ENCODE results near the gene CCDC182.

Gene CCDC182

DNA sequence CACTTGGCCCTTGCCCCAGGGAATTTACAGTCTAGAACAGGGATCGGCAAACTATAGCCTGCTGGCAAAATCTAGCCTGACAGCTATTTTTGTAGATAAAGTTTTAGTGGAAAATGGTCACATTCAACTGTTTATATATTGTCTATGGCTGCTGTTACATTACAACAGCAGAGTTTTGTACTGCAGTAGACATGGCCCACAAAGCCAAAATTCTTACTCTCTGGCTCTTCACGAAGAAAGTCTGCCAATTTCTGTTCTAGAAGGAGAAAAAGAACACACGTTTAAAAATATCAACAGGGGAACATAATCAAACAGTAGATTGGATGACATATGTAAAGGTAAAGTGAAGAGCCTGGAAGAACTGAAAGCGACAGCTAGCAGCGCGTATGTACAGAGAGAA is 33.2 kb upstream of the CCDC182 start:
- Histone ChIP-seq H3K4me3 (ENCODE audit: insufficient read depth, low read depth, low read length) (no peak overlapping the region), H3K27me3 (ENCODE audit: control insufficient read depth, insufficient read depth, low read length, poor library complexity, severe bottlenecking) (no peaks in the 10 kb centered on the region), H3K4me1 (ENCODE audit: control insufficient read depth, insufficient read depth, low read length) (peaks cover 16% of the 10 kb centered on the region), H3K36me3 (ENCODE audit: control insufficient read depth, insufficient read depth, low read length) (no peaks in the 10 kb centered on the region), H3K9me3 (ENCODE audit: control insufficient read depth, low read length) (no peaks in the 10 kb centered on the region), H3K27ac (ENCODE audit: insufficient read depth, low read depth, low read length, poor library complexity, severe bottlenecking) (no peak overlapping the region)
- WGBS, 2 experiments: 95 to 96% methylated on average over 6 of the region's 6 CpGs

DNA sequence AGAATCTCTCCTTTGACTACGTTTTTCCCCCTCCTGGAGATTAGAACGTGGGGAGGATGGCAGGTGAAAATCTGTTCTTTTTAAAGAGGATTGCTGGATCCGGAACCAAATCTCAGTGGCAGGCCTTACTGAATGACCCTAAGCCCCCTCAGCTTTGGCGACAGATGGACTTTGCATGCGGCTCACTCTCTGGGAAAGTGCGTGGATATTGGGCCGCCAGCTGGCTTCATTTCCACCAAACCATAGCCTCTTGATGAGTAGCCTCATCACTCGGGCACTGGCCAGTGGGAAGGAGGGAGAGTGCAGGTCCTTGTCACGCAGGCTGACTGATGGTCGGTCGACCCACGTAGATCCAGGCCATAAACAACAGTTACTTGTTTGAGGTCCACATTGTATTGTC is 31.3 kb upstream of the CCDC182 start:
- Histone ChIP-seq H3K9me3 (ENCODE audit: control insufficient read depth, low read length) (no peaks in the 10 kb centered on the region), H3K36me3 (ENCODE audit: control insufficient read depth, insufficient read depth, low read length) (no peaks in the 10 kb centered on the region), H3K4me1 (ENCODE audit: control insufficient read depth, insufficient read depth, low read length) (peaks cover 3% of the 10 kb centered on the region), H3K27me3 (ENCODE audit: control insufficient read depth, insufficient read depth, low read length, poor library complexity, severe bottlenecking) (no peaks in the 10 kb centered on the region), H3K4me3 (ENCODE audit: insufficient read depth, low read depth, low read length) (no peak overlapping the region), H3K27ac (ENCODE audit: insufficient read depth, low read depth, low read length, poor library complexity, severe bottlenecking) (no peak overlapping the region)
- 91 to 96% methylated on average over 12 of the region's 12 CpGs for WGBS, 2 experiments

DNA sequence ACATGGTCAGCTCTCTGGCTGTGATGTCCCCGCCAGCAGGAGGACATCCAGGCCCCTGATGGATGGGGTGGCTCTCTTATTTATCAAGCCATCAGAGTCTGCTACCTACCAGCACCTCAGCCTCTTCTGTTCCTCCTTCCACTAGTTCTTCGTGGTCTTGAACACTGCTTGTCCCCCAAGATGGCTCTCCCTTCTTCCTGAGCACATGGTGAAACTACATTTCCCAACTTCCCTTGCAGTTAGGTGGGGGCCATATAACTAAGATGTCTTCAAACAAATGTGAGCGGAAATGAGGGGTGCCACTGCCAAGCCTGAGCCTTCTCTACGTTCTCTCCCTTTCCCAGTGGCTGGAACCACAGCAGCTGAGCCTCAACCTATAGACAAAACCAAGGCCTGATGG is 29.8 kb upstream of the CCDC182 start:
- Histone ChIP-seq H3K4me1 (ENCODE audit: control insufficient read depth, insufficient read depth, low read length) (no peaks in the 10 kb centered on the region), H3K27ac (ENCODE audit: insufficient read depth, low read depth, low read length, poor library complexity, severe bottlenecking) (no peak overlapping the region), H3K36me3 (ENCODE audit: control insufficient read depth, insufficient read depth, low read length) (no peaks in the 10 kb centered on the region), H3K27me3 (ENCODE audit: control insufficient read depth, insufficient read depth, low read length, poor library complexity, severe bottlenecking) (no peaks in the 10 kb centered on the region), H3K4me3 (ENCODE audit: insufficient read depth, low read depth, low read length) (no peak overlapping the region), H3K9me3 (ENCODE audit: control insufficient read depth, low read length) (no peaks in the 10 kb centered on the region)
- WGBS, 2 experiments: 93 to 94% methylated on average over 4 of the region's 4 CpGs

DNA sequence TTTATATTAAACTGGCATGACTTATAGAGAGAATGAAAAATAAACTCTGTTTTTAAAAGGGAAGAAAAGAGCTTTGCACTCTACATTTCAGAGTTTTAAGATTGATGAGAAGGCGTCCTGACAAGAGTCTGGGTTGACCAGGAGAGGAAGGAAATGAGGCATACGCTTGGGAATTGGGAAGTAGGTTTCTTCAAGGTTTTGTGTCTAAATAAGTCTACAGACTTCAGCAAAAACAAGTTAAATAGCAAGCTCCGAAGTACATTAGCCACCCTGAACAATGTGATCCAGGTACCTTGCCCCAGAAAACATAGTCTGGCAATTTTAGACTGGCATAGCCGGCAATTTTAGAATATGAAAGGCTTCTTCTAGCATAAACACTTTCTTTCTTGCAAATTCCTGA is 28.5 kb upstream of the CCDC182 start:
- H3K4me3 ChIP-seq (ENCODE audit: insufficient read depth, low read depth, low read length): no peak overlapping the region
- no peaks in the 10 kb centered on the region for H3K4me1 ChIP-seq (ENCODE audit: control insufficient read depth, insufficient read depth, low read length)
- no peaks in the 10 kb centered on the region for H3K9me3 ChIP-seq (ENCODE audit: control insufficient read depth, low read length)
- H3K36me3 ChIP-seq (ENCODE audit: control insufficient read depth, insufficient read depth, low read length): no peaks in the 10 kb centered on the region
- no peaks in the 10 kb centered on the region for H3K27me3 ChIP-seq (ENCODE audit: control insufficient read depth, insufficient read depth, low read length, poor library complexity, severe bottlenecking)
- no peak overlapping the region for H3K27ac ChIP-seq (ENCODE audit: insufficient read depth, low read depth, low read length, poor library complexity, severe bottlenecking)
- WGBS, 2 experiments: 95 to 97% methylated on average over 4 of the region's 4 CpGs

DNA sequence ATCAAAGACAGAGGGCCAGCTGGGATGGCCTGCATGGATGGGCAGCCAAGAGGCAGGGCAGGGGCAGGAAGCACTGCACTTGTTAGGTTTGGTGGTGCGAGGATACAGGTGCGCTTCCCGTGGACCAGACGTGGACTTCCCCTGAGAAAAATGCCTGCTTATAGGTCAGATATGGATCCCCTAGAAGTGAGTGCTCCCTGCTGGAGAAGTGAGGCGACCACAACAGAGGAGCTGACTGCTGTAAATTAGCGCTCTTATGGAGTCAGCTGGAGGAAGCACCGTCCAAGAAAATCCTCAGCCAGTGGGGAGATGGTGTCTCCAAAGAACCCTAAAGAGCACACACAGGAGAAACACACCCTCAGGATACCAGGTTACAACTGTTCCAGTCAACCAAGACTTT is 27.7 kb upstream of the CCDC182 start:
- 83 to 88% methylated on average over 7 of the region's 7 CpGs for WGBS, 2 experiments
- H3K27me3 ChIP-seq (ENCODE audit: control insufficient read depth, insufficient read depth, low read length, poor library complexity, severe bottlenecking): no peaks in the 10 kb centered on the region
- no peaks in the 10 kb centered on the region for H3K9me3 ChIP-seq (ENCODE audit: control insufficient read depth, low read length)
- H3K36me3 ChIP-seq (ENCODE audit: control insufficient read depth, insufficient read depth, low read length): no peaks in the 10 kb centered on the region
- H3K4me3 ChIP-seq (ENCODE audit: insufficient read depth, low read depth, low read length): no peak overlapping the region
- no peak overlapping the region for H3K27ac ChIP-seq (ENCODE audit: insufficient read depth, low read depth, low read length, poor library complexity, severe bottlenecking)
- no peaks in the 10 kb centered on the region for H3K4me1 ChIP-seq (ENCODE audit: control insufficient read depth, insufficient read depth, low read length)

DNA sequence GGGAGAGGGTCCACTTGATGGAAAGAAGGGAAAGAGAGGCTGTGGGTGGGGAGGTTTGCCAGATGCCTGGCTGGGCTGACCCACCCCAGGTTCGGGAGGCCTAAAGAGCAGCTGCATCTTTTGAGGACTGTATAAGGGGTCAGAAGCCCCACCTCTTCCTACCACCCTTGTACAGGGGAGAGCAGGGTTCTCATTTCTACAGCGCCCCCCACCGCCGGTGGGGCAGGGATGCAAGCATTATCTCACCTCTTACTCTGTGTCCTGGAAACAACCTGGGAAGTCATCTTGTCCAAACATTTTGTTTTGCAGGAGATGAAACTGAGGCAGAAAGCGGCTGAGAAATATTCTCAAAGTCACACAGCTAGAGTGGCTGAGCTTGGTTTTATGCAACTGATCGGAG is 22.5 kb upstream of the CCDC182 start:
- no peaks in the 10 kb centered on the region for H3K27me3 ChIP-seq (ENCODE audit: control insufficient read depth, insufficient read depth, low read length, poor library complexity, severe bottlenecking)
- 80 to 87% methylated on average over 6 of the region's 6 CpGs for WGBS, 2 experiments

DNA sequence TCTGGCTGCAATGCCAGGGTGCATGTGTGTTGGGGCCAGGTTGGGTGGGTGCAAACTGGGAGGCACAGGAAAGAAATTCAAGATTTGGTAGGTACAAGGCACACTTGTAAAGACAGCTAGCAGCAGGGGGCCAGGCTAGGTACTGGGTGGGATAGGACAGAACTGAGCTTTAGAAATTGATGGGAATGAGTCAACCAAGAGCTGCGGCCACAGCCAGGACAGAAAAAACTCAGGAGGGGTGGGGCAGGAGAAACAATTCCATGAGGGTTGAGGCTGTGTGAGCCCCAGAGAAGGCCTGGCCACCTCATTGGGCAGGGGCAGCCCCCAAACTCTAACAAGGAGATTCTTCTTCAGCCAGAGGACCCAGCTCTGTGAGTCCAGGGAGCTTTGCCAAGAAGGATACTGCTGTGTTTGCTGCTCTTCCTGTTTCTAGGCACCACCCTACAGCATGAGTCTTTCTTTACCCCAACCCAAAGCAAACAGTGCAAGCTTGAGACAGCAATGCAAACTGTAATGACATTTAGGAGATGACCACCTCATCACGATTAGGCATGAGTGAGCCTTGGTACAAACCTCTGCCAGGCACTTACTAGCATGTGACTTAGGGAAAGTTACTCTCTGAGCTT is 21.3 kb upstream of the CCDC182 start:
- H3K27ac ChIP-seq (ENCODE audit: insufficient read depth, low read depth, low read length, poor library complexity, severe bottlenecking): no peak overlapping the region
- H3K4me1 ChIP-seq (ENCODE audit: control insufficient read depth, insufficient read depth, low read length): peaks cover 20% of the 10 kb centered on the region
- 92 to 96% methylated on average over 2 of the region's 2 CpGs for WGBS, 2 experiments
- no peaks in the 10 kb centered on the region for H3K36me3 ChIP-seq (ENCODE audit: control insufficient read depth, insufficient read depth, low read length)
- no peaks in the 10 kb centered on the region for H3K27me3 ChIP-seq (ENCODE audit: control insufficient read depth, insufficient read depth, low read length, poor library complexity, severe bottlenecking)
- no peaks in the 10 kb centered on the region for H3K9me3 ChIP-seq (ENCODE audit: control insufficient read depth, low read length)
- no peak overlapping the region for H3K4me3 ChIP-seq (ENCODE audit: insufficient read depth, low read depth, low read length)

More for the DNA sequence above, 22.5 kb upstream of the CCDC182 start:
- Histone ChIP-seq H3K27ac (ENCODE audit: insufficient read depth, low read depth, low read length, poor library complexity, severe bottlenecking) (no peak overlapping the region), H3K4me3 (ENCODE audit: insufficient read depth, low read depth, low read length) (no peak overlapping the region), H3K9me3 (ENCODE audit: control insufficient read depth, low read length) (no peaks in the 10 kb centered on the region), H3K4me1 (ENCODE audit: control insufficient read depth, insufficient read depth, low read length) (peaks cover 9% of the 10 kb centered on the region), H3K36me3 (ENCODE audit: control insufficient read depth, insufficient read depth, low read length) (no peaks in the 10 kb centered on the region)

DNA sequence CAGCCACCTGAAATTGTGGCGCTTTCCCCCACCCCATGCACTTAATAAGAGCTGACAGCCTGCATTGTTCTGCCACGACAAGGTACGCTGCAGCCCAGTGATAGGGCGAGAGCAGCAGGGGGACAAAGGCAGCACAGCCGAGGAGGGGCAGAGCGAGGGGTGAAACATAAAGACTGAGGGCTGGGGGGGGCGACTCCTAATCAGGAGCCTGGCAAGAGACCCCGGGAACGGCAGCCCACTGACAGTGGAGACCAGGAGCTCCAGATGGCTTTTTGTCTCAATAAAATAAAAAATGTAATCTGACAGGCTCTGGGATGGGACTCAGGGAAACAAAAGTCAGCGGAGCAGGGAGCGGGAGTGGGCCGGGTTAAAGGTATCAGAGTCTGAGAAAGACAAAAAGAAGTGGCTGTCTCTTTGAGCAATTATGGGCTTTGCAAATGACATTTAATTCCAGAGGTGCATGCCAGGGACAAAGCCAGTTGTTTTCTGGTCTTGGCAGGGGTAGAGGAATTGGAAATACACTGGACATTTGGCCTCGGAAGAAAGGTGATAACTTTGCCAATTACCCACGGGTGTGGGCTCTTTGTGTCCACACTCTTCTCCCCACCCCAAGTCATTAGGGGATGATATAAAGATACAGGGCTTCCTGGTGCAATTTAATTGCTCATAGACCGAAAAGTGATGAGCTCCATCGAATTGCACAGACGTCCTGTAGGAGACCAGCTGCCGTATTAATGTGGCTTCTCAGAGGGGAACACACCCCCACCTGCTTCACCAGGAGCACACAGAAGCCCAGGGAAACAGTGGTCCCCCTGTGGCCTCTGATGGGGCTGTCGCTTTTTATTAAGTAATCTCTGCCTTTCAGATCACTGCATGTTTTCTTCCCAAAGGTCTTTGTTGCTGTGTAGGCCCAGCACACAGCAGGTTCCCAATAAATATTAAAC is 17.6 kb upstream of the CCDC182 start:
- no peaks in the 10 kb centered on the region for H3K36me3 ChIP-seq (ENCODE audit: control insufficient read depth, insufficient read depth, low read length)
- no peaks in the 10 kb centered on the region for H3K9me3 ChIP-seq (ENCODE audit: control insufficient read depth, low read length)
- H3K4me1 ChIP-seq (ENCODE audit: control insufficient read depth, insufficient read depth, low read length): peaks cover 31% of the 10 kb centered on the region
- H3K4me3 ChIP-seq (ENCODE audit: insufficient read depth, low read depth, low read length): peak overlapping the region; percentile 16
- H3K27ac ChIP-seq (ENCODE audit: insufficient read depth, low read depth, low read length, poor library complexity, severe bottlenecking): peak overlapping the region; percentile 74
- WGBS, 2 experiments: 34 to 35% methylated on average over 19 of the region's 19 CpGs
- no peaks in the 10 kb centered on the region for H3K27me3 ChIP-seq (ENCODE audit: control insufficient read depth, insufficient read depth, low read length, poor library complexity, severe bottlenecking)

DNA sequence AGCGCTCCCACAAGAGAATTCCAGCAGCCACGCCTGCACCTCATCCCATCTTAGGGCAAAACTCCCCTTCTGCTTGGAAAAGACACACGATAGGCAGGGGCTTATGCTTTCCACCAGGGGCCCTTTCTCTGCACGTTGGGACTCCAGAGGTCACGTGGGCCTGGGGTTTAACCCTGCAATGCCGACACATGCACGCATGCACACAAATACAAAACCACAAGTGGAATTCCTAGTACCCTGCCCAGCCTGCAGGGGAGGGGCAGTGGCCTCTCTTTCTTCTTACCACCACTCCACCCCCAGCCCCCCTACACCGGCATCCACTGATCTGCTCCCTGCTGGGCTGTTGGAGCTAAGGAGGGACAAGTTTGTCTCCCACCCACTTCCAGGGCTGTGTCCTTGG is 16.8 kb upstream of the CCDC182 start:
- Histone ChIP-seq H3K36me3 (ENCODE audit: control insufficient read depth, insufficient read depth, low read length) (no peaks in the 10 kb centered on the region), H3K27ac (ENCODE audit: insufficient read depth, low read depth, low read length, poor library complexity, severe bottlenecking) (peak overlapping the region; percentile 74), H3K4me3 (ENCODE audit: insufficient read depth, low read depth, low read length) (peak overlapping the region; percentile 16), H3K9me3 (ENCODE audit: control insufficient read depth, low read length) (no peaks in the 10 kb centered on the region), H3K4me1 (ENCODE audit: control insufficient read depth, insufficient read depth, low read length) (peaks cover 40% of the 10 kb centered on the region), H3K27me3 (ENCODE audit: control insufficient read depth, insufficient read depth, low read length, poor library complexity, severe bottlenecking) (no peaks in the 10 kb centered on the region)
- 31 to 32% methylated on average over 8 of the region's 8 CpGs for WGBS, 2 experiments

DNA sequence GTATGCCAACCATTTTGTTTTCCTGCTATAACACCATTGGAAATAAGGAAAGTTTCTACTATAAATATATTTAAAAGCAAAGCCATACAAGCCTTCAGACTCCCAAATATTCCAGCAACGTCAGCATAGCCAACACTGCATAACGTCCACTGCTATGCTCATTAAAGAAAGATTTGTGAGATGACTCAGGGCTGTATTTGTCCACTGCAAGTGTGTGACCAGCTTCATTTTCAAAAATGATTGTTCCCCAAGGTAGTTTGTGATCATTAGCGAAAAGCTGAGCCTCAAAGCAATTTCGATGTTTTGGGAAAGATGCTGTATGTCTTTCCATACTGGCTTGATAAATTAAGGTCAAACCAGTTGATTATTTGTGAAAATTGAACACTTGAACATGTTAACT is 14.9 kb upstream of the CCDC182 start:
- no peaks in the 10 kb centered on the region for H3K36me3 ChIP-seq (ENCODE audit: control insufficient read depth, insufficient read depth, low read length)
- H3K27me3 ChIP-seq (ENCODE audit: control insufficient read depth, insufficient read depth, low read length, poor library complexity, severe bottlenecking): no peaks in the 10 kb centered on the region
- no peak overlapping the region for H3K4me3 ChIP-seq (ENCODE audit: insufficient read depth, low read depth, low read length)
- 93 to 95% methylated on average over 4 of the region's 4 CpGs for WGBS, 2 experiments
- H3K9me3 ChIP-seq (ENCODE audit: control insufficient read depth, low read length): no peaks in the 10 kb centered on the region
- peaks cover 41% of the 10 kb centered on the region for H3K4me1 ChIP-seq (ENCODE audit: control insufficient read depth, insufficient read depth, low read length)
- no peak overlapping the region for H3K27ac ChIP-seq (ENCODE audit: insufficient read depth, low read depth, low read length, poor library complexity, severe bottlenecking)

All from ectodermal cell (in vitro differentiated cells).